Globus pallidus (tissue), 1 donor: ENCODE data around the gene TDRD3.

ENCODE experiments used
- DNase-seq: peaks from one replicate; pipeline ENCODE4 v3.0.0-alpha.2; 2015; ENCODE audit warnings: low spot score

TDRD3 gene

GRCh38 chr13:60454425-60454824 is 57.4 kb downstream of the TDRD3 start:
- no peak for DNase-seq

GRCh38 chr13:60463787-60464186 is 66.8 kb downstream of the TDRD3 start:
- no peak for DNase-seq

- DNase-seq, result no peak
Measured at GRCh38 chr13:60467098-60467497, 70.1 kb downstream of the TDRD3 start.

- DNase-seq, result no peak
Measured at GRCh38 chr13:60479273-60479672, 82.3 kb downstream of the TDRD3 start.

- no peak for DNase-seq
Measured at GRCh38 chr13:60482012-60482411, 85.0 kb downstream of the TDRD3 start.

- DNase-seq, result no peak
Measured at GRCh38 chr13:60484865-60485264, 87.8 kb downstream of the TDRD3 start.

GRCh38 chr13:60491531-60491930 is 94.5 kb downstream of the TDRD3 start:
- no peak for DNase-seq

GRCh38 chr13:60492187-60492586 is 95.2 kb downstream of the TDRD3 start:
- DNase-seq, result no peak

- DNase-seq, result no peak
Measured at GRCh38 chr13:60494296-60494695, 97.3 kb downstream of the TDRD3 start.

- no peak for DNase-seq
Measured at GRCh38 chr13:60501236-60501635, 104.2 kb downstream of the TDRD3 start.

GRCh38 chr13:60509601-60510386 is 112.8 kb downstream of the TDRD3 start:
- DNase-seq, result no peak

GRCh38 chr13:60511637-60512036 is 114.6 kb downstream of the TDRD3 start:
- no peak for DNase-seq

- no peak for DNase-seq
Measured at GRCh38 chr13:60514891-60515290, 117.9 kb downstream of the TDRD3 start.

- DNase-seq, result no peak
Measured at GRCh38 chr13:60519496-60519895, 122.5 kb downstream of the TDRD3 start.

GRCh38 chr13:60520902-60521569 is 124.0 kb downstream of the TDRD3 start:
- DNase-seq, result no peak

GRCh38 chr13:60538566-60538965 is 141.5 kb downstream of the TDRD3 start:
- DNase-seq, result no peak

GRCh38 chr13:60540276-60540675 is 143.3 kb downstream of the TDRD3 start:
- no peak for DNase-seq

- DNase-seq, result no peak
Measured at GRCh38 chr13:60562096-60562780, 165.2 kb downstream of the TDRD3 start.

- DNase-seq, result no peak
Measured at GRCh38 chr13:60571571-60571970, 174.6 kb downstream of the TDRD3 start.

- DNase-seq, result no peak
Measured at GRCh38 chr13:60572003-60572798, 175.2 kb downstream of the TDRD3 start.

GRCh38 chr13:60572855-60573254 is 175.8 kb downstream of the TDRD3 start:
- no peak for DNase-seq

GRCh38 chr13:60574735-60575134 is 177.7 kb downstream of the TDRD3 start:
- no peak for DNase-seq
